H9 (cell line): ENCODE results near the gene PPARG. TPM values are rescaled to one million over a fixed set of nuclear protein-coding genes. Genes with fewer than 3 reads are reported as not detected.

Source experiments
- DNase-seq: peaks from one replicate; pipeline ENCODE4 v3.0.0-alpha.2; 2017
- H2AFZ ChIP-seq: one replicate; pipeline ENCODE4 v1.6.1; 2013; ENCODE audit warnings: mild to moderate bottlenecking, low read length, control low read depth, moderate library complexity
- H2AK5ac ChIP-seq: 2 replicates; pipeline ENCODE4 v1.6.1; 2013; ENCODE audit warnings: low read length, control low read depth, mixed read lengths; ENCODE audit not compliant: insufficient read length
- H2BK120ac ChIP-seq: one replicate; pipeline ENCODE4 v1.6.1; 2013; ENCODE audit warnings: low read depth, mild to moderate bottlenecking, low read length, control low read depth, inconsistent platforms; ENCODE audit not compliant: poor library complexity, severe bottlenecking
- H2BK12ac ChIP-seq: 2 replicates; pipeline ENCODE4 v1.6.1; 2013; ENCODE audit warnings: low read length, control low read depth, mixed read lengths, low read depth; ENCODE audit not compliant: insufficient read length
- H2BK15ac ChIP-seq: 2 replicates; pipeline ENCODE4 v1.6.1; 2013; ENCODE audit warnings: low read depth, low read length, control low read depth
- H2BK20ac ChIP-seq: one replicate; pipeline ENCODE4 v1.6.1; 2013; ENCODE audit warnings: low read depth, mild to moderate bottlenecking, low read length, control low read depth, inconsistent platforms; ENCODE audit not compliant: poor library complexity, severe bottlenecking
- H2BK5ac ChIP-seq: 2 replicates; pipeline ENCODE4 v1.6.1; 2013; ENCODE audit warnings: low read length, control low read depth, mixed read lengths; ENCODE audit not compliant: insufficient read length
- H3K14ac ChIP-seq: 2 replicates; pipeline ENCODE4 v1.6.1; 2013; ENCODE audit warnings: low read length, control low read depth; ENCODE audit not compliant: insufficient read depth
- H3K18ac ChIP-seq: 2 replicates; pipeline ENCODE4 v1.6.1; 2013; ENCODE audit warnings: low read depth, mild to moderate bottlenecking, mixed read lengths, low read length, control low read depth; ENCODE audit not compliant: insufficient read length
- H3K23ac ChIP-seq: 2 replicates; pipeline ENCODE4 v1.6.1; 2013; ENCODE audit warnings: low read length, control low read depth, mixed read lengths, low read depth; ENCODE audit not compliant: insufficient read length
- H3K23me2 ChIP-seq: 2 replicates; pipeline ENCODE4 v1.6.1; 2013; ENCODE audit warnings: low read depth, mild to moderate bottlenecking, mixed read lengths, low read length, control low read depth; ENCODE audit not compliant: insufficient read length, poor library complexity, severe bottlenecking
- H3K27ac ChIP-seq: 2 replicates; pipeline ENCODE4 v1.5.1; 2013; ENCODE audit warnings: low read length, control low read depth, mixed read lengths, low read depth; ENCODE audit not compliant: insufficient read length
- H3K27me3 ChIP-seq: 2 replicates; pipeline ENCODE4 v1.6.1; 2013; ENCODE audit warnings: low read length, control low read depth, inconsistent platforms; ENCODE audit not compliant: insufficient read depth
- H3K4ac ChIP-seq: 2 replicates; pipeline ENCODE4 v1.6.1; 2013; ENCODE audit warnings: low read depth, mild to moderate bottlenecking, control low read depth, inconsistent platforms, low read length, moderate library complexity
- H3K4me1 ChIP-seq: 2 replicates; pipeline ENCODE4 v1.6.1; 2013; ENCODE audit warnings: low read length, control low read depth, inconsistent platforms; ENCODE audit not compliant: insufficient read depth
- H3K4me2 ChIP-seq: 2 replicates; pipeline ENCODE4 v1.6.1; 2013; ENCODE audit warnings: low read length, control low read depth, mixed read lengths; ENCODE audit not compliant: insufficient read length, insufficient read depth
- H3K56ac ChIP-seq: 2 replicates; pipeline ENCODE4 v1.6.1; 2013; ENCODE audit warnings: low read depth, mild to moderate bottlenecking, mixed read lengths, low read length, control low read depth; ENCODE audit not compliant: insufficient read length
- H3K79me1 ChIP-seq: 2 replicates; pipeline ENCODE4 v1.6.1; 2013; ENCODE audit warnings: low read depth, mild to moderate bottlenecking, moderate library complexity, low read length, control low read depth, inconsistent platforms; ENCODE audit not compliant: insufficient read depth, poor library complexity, severe bottlenecking
- H3K79me2 ChIP-seq: 2 replicates; pipeline ENCODE4 v1.6.1; 2013; ENCODE audit warnings: low read length, control low read depth, inconsistent platforms; ENCODE audit not compliant: insufficient read depth
- H3K9ac ChIP-seq: 2 replicates; pipeline ENCODE4 v1.6.1; 2013; ENCODE audit warnings: low read length, control low read depth, mixed read lengths; ENCODE audit not compliant: insufficient read length; ENCODE audit errors: extremely low read depth
- H3K9me3 ChIP-seq: one replicate; pipeline ENCODE4 v1.6.1; 2013; ENCODE audit warnings: low read depth, low read length, inconsistent platforms; ENCODE audit not compliant: control insufficient read depth
- H3T11ph ChIP-seq: one replicate; pipeline ENCODE4 v1.6.1; 2013; ENCODE audit warnings: mild to moderate bottlenecking, low read length, control low read depth, inconsistent platforms
- H4K20me1 ChIP-seq: one replicate; pipeline ENCODE4 v1.6.1; 2013; ENCODE audit not compliant: control insufficient read depth, insufficient read length, insufficient read depth
- H4K5ac ChIP-seq: 2 replicates; pipeline ENCODE4 v1.6.1; 2013; ENCODE audit warnings: low read depth, mild to moderate bottlenecking, mixed read lengths, low read length, control low read depth; ENCODE audit not compliant: insufficient read length
- H4K8ac ChIP-seq: replicated peaks from 2 replicates; pipeline ENCODE4 v1.6.1; 2013; ENCODE audit warnings: low read length, control low read depth, mixed read lengths, low read depth; ENCODE audit not compliant: insufficient read length
- H4K91ac ChIP-seq: 2 replicates; pipeline ENCODE4 v1.6.1; 2013; ENCODE audit warnings: low read depth, mild to moderate bottlenecking, moderate library complexity, mixed read lengths, low read length, control low read depth; ENCODE audit not compliant: insufficient read length
- H3K27ac Mint-ChIP-seq, 3 experiments: 2 replicates in 2 of 3; 3 replicates in 1 of 3; pipeline ENCODE4 v1.8.0; 2020 to 2021; ENCODE audit warnings: mixed read lengths in 3 of 3, mild to moderate bottlenecking in 1 of 3, moderate library complexity in 1 of 3
- H3K27me3 Mint-ChIP-seq: 2 replicates; pipeline ENCODE4 v1.8.0; 2021; ENCODE audit warnings: low read depth, mild to moderate bottlenecking, moderate library complexity, mixed read lengths
- H3K36me3 Mint-ChIP-seq, 3 experiments: 2 replicates in 2 of 3; 3 replicates in 1 of 3; pipeline ENCODE4 v1.8.0; 2020 to 2021; ENCODE audit warnings: low read depth in 3 of 3, mixed read lengths in 3 of 3; ENCODE audit not compliant: insufficient read depth in 1 of 3
- H3K4me1 Mint-ChIP-seq, 2 experiments: 2 replicates each; pipeline ENCODE4 v1.8.0; 2020; ENCODE audit warnings: mixed read lengths in 2 of 2
- H3K4me3 Mint-ChIP-seq, 2 experiments: 2 replicates in 1 of 2; 3 replicates in 1 of 2; pipeline ENCODE4 v1.8.0; 2020 to 2021; ENCODE audit warnings: mild to moderate bottlenecking in 2 of 2, mixed read lengths in 2 of 2, moderate library complexity in 1 of 2
- H3K9me3 Mint-ChIP-seq, 2 experiments: 2 replicates in 1 of 2; 3 replicates in 1 of 2; pipeline ENCODE4 v1.8.0; 2020; ENCODE audit warnings: mild to moderate bottlenecking in 2 of 2, mixed read lengths in 2 of 2, moderate library complexity in 1 of 2
- WGBS: extraction: QIAGEN DNeasy Blood & Tissue Kit; methylation state at CpG from one replicate; pipeline ENCODE4 v1.1.7; 2013; ENCODE audit warnings: missing lambda C conversion rate, low lambda C conversion rate, mixed read lengths; ENCODE audit not compliant: insufficient read length; ENCODE audit errors: extremely low coverage; 5-methylcytosine and 5-hydroxymethylcytosine counted together
- total RNA-seq: library from RNA; stranded (reverse); gene quantifications from 2 replicates; pipeline ENCODE4 v1.2.1, GENCODE V29; 2021
- TF ChIP-seq, protein P1 (sequence below): fragments of 200-600 bp; sonication (generic); conservative IDR thresholded peaks from 3 replicates; pipeline ENCODE4 v1.8.0; 2021; ENCODE audit warnings: antibody characterized with exemption, mild to moderate bottlenecking

Gene PPARG
- total RNA-seq, 1 experiment from 2014 or later, result 0.42 TPM

GRCh38 chr3:12452361-12453330 is 163.8 kb downstream of the PPARG start:
- Histone ChIP-seq H3K4me1 (no peaks in the 10 kb centered on the region), H4K8ac (no peak overlapping the region), H2BK20ac (no peak overlapping the region), H4K91ac (no peak overlapping the region), H3K79me2 (no peaks in the 10 kb centered on the region), H3K4ac (no peak overlapping the region), H3T11ph (no peak overlapping the region), H3K14ac (no peak overlapping the region), H2BK120ac (no peak overlapping the region), H2AFZ (no peak overlapping the region), H2BK5ac (no peak overlapping the region), H3K4me2 (no peak overlapping the region), H3K27me3 (no peaks in the 10 kb centered on the region), H2BK15ac (no peak overlapping the region), H3K79me1 (no peaks in the 10 kb centered on the region), H3K56ac (no peak overlapping the region), H4K20me1 (no peaks in the 10 kb centered on the region), H2BK12ac (no peak overlapping the region), H3K9ac (no peak overlapping the region), H4K5ac (no peak overlapping the region), H3K23me2 (no peaks in the 10 kb centered on the region), H3K9me3 (no peaks in the 10 kb centered on the region), H3K27ac (no peak overlapping the region), H2AK5ac (no peak overlapping the region), H3K23ac (no peak overlapping the region), H3K18ac (no peak overlapping the region)
- TF ChIP-seq, protein P1, sequence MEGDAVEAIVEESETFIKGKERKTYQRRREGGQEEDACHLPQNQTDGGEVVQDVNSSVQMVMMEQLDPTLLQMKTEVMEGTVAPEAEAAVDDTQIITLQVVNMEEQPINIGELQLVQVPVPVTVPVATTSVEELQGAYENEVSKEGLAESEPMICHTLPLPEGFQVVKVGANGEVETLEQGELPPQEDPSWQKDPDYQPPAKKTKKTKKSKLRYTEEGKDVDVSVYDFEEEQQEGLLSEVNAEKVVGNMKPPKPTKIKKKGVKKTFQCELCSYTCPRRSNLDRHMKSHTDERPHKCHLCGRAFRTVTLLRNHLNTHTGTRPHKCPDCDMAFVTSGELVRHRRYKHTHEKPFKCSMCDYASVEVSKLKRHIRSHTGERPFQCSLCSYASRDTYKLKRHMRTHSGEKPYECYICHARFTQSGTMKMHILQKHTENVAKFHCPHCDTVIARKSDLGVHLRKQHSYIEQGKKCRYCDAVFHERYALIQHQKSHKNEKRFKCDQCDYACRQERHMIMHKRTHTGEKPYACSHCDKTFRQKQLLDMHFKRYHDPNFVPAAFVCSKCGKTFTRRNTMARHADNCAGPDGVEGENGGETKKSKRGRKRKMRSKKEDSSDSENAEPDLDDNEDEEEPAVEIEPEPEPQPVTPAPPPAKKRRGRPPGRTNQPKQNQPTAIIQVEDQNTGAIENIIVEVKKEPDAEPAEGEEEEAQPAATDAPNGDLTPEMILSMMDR, result no peak
- no CpG with 5 or more reads among the region's 12 CpGs for WGBS
- Mint-ChIP-seq H3K27me3 (peaks cover 4% of the 10 kb centered on the region; the same call in 1 of the 2 replicates), H3K4me3 (no peak overlapping the region), H3K9me3 (no peaks in the 10 kb centered on the region), H3K36me3 (no peaks in the 10 kb centered on the region), H3K27ac (no peak overlapping the region), H3K4me1 (peaks cover 5 to 9% of the 10 kb centered on the region in 2 experiments)
- no peak for DNase-seq
